ENCODE measurements around the gene PARP12. TPM values are rescaled to one million over a fixed set of nuclear protein-coding genes. Genes with fewer than 3 reads are reported as not detected.

Gene PARP12
- total RNA-seq, 2 donors from 2014 or later: 7.5 to 8.5 TPM

DNA sequence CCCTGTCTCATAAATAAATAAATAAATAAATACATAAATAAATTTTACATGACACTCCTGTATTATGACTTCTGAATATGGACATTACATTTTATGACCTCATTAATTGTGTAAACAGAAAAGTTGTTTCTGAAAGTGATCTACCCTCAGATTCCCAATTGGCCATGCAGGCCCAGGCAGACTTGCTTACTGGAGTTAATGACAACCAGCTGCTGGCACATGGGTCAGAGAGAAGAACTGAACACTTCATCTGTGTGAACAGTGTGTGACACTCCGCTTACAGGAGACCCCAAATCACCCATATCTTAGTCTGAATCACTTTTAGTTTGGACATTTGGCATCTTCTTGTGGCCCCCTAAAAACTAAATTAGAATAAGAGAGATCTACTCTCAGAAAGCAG is 31.4 kb downstream of the PARP12 start:
- H3K4me1 ChIP-seq: no peaks in the 10 kb centered on the region
- H3K4me3 ChIP-seq: no peak overlapping the region
- TF ChIP-seq, protein P1, sequence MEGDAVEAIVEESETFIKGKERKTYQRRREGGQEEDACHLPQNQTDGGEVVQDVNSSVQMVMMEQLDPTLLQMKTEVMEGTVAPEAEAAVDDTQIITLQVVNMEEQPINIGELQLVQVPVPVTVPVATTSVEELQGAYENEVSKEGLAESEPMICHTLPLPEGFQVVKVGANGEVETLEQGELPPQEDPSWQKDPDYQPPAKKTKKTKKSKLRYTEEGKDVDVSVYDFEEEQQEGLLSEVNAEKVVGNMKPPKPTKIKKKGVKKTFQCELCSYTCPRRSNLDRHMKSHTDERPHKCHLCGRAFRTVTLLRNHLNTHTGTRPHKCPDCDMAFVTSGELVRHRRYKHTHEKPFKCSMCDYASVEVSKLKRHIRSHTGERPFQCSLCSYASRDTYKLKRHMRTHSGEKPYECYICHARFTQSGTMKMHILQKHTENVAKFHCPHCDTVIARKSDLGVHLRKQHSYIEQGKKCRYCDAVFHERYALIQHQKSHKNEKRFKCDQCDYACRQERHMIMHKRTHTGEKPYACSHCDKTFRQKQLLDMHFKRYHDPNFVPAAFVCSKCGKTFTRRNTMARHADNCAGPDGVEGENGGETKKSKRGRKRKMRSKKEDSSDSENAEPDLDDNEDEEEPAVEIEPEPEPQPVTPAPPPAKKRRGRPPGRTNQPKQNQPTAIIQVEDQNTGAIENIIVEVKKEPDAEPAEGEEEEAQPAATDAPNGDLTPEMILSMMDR (IDR thresholded peaks at IDR 0.05): no peak
- DNase-seq (ENCODE audit: low spot score): no peak
- peaks cover 4% of the 10 kb centered on the region for H3K36me3 ChIP-seq
- no peaks in the 10 kb centered on the region for H3K27me3 ChIP-seq
- H3K27ac ChIP-seq: no peak overlapping the region
- H3K9me3 ChIP-seq: no peaks in the 10 kb centered on the region

DNA sequence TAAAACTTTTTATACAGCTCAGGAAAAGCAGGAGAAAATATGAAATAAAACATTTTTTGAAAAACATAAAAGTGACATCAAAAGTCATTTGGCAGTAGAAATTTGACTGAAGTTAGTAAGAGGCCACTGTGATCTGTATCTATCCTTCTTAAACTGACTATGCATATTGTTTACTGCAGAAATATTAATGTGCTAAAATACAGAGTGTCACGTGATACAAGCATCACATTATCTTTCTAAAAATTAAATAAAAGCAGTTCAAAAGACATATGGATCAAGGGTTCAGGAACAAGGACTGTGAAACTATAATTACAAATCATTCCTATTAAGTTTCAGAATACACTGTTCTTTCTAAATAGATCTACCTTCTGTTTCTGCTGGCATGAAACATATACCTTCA is 33.7 kb downstream of the PARP12 start:
- Histone ChIP-seq H3K27me3 (no peaks in the 10 kb centered on the region), H3K9me3 (no peaks in the 10 kb centered on the region), H3K4me3 (no peak overlapping the region), H3K4me1 (no peaks in the 10 kb centered on the region), H3K27ac (no peak overlapping the region), H3K36me3 (peaks cover 18% of the 10 kb centered on the region)
- TF ChIP-seq, protein P1 (IDR thresholded peaks at IDR 0.05): no peak
- no peak for DNase-seq (ENCODE audit: low spot score)

DNA sequence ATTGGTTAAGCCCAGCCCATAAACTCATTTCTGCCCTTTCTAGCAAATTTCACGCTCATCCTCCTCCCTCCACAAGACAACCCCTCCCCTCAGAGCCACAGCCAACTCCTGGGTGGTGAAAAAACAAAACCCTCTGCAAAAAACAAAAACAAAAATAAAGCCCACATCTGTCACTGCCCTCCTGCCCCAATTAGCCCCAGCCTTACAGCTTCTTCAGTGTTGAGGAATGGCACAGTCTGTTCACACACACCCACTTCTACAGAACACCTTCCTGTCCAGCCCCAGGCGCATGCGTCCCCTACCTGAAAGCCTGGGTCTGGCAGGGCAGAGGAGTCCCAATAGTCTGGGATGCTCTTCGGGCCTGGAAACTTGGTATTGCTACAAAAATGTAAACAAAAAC is 34.4 kb downstream of the PARP12 start:
- no peak for DNase-seq (ENCODE audit: low spot score)
- Histone ChIP-seq H3K4me1 (no peaks in the 10 kb centered on the region), H3K27ac (no peak overlapping the region), H3K9me3 (no peaks in the 10 kb centered on the region), H3K36me3 (peaks cover 18% of the 10 kb centered on the region), H3K27me3 (no peaks in the 10 kb centered on the region), H3K4me3 (no peak overlapping the region)
- TF ChIP-seq, protein P1 (IDR thresholded peaks at IDR 0.05): no peak

DNA sequence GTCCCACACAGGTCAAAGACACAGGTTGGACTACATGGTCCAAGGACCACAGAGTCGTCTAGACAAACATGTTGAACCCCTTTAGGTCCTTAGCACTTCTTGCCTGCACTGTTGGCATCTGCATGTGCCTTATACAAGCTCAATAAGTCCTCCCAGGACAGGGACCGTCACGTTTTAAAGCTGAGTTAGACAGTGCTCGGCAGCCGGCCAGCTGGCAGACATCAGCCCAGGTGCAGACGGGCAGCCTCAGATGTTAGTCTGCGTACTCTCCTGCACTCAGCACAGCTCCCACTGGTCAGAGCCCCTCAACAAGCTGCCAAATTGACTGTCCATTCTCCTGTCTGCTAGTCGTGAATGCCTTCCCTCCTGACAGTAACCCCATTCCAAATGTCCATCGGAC is 34.9 kb downstream of the PARP12 start:
- no peak for DNase-seq (ENCODE audit: low spot score)
- Histone ChIP-seq H3K4me3 (no peak overlapping the region), H3K27me3 (no peaks in the 10 kb centered on the region), H3K4me1 (no peaks in the 10 kb centered on the region), H3K9me3 (no peaks in the 10 kb centered on the region), H3K27ac (no peak overlapping the region), H3K36me3 (peaks cover 18% of the 10 kb centered on the region)
- TF ChIP-seq, protein P1 (IDR thresholded peaks at IDR 0.05): no peak

DNA sequence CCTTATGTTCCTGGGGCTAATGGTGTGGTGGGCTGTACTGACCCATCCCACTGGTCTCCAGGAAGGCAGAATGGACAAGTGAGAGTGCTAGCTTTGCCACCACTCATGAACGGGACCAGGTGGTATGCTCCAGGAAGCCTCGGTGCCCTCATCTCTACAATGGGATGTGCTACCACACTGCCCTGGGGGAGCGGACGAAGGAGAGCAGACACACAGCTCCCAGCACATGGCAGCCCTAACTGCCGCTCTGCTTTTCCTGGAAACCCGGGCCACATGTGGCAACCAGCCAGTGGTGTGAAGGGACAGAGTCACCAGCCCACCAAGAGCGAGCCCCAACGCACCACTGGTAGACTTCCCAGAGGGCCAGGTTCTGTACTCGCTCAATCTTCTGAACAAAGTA is 35.8 kb downstream of the PARP12 start:
- H3K4me3 ChIP-seq: no peak overlapping the region
- TF ChIP-seq, protein P1 (IDR thresholded peaks at IDR 0.05): no peak
- H3K36me3 ChIP-seq: peaks cover 18% of the 10 kb centered on the region
- H3K27ac ChIP-seq: no peak overlapping the region
- DNase-seq (ENCODE audit: low spot score): no peak
- H3K4me1 ChIP-seq: no peaks in the 10 kb centered on the region
- H3K27me3 ChIP-seq: no peaks in the 10 kb centered on the region
- no peaks in the 10 kb centered on the region for H3K9me3 ChIP-seq

DNA sequence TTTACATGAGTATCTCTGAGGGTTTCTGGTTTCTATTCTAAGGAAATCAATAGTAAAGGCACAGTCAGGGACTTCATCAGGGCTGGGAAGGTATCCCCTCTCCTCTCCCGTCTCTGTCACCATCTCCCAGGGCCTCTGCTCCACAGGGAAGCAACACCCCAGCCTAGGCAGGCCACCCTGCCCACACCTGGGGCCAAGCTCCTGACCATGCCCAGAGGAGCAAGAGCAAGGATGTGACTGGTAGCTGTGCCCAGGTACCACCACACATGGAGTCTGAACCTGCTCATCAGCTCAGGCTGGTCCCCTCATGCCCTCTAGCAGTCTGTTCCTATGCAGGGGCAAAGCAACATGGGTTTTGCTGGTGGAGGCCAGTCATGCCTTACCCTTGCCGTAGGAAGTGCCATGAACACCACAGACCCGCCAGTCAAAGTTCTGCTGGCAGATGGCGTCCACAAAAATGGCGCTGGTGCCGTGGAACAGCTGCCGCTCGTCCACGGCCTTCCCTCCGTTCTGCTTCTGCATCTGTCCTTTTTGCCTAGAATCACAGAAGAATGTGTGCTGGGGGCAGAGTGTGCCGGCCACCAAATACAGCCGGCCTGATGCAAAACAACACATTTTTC is 36.8 kb downstream of the PARP12 start:
- TF ChIP-seq, protein P1 (IDR thresholded peaks at IDR 0.05): no peak
- no peaks in the 10 kb centered on the region for H3K27me3 ChIP-seq

More for the DNA sequence above, 36.8 kb downstream of the PARP12 start:
- DNase-seq (ENCODE audit: low spot score): no peak
- H3K36me3 ChIP-seq: peaks cover 18% of the 10 kb centered on the region
- no peaks in the 10 kb centered on the region for H3K4me1 ChIP-seq
- no peaks in the 10 kb centered on the region for H3K9me3 ChIP-seq
- no peak overlapping the region for H3K4me3 ChIP-seq
- H3K27ac ChIP-seq: no peak overlapping the region

All from right atrium auricular region (tissue), 2 donors.